ENCODE data around the gene GNPTAB. TPM values are rescaled to one million over a fixed set of nuclear protein-coding genes. Genes with fewer than 3 reads are reported as not detected.

Gene GNPTAB
- total and polyA plus RNA-seq, 2 of the 13 experiments (the other 11 are each of a cell fraction or from before 2014, with no cell fraction given): 13.6 to 19.4 TPM

DNA sequence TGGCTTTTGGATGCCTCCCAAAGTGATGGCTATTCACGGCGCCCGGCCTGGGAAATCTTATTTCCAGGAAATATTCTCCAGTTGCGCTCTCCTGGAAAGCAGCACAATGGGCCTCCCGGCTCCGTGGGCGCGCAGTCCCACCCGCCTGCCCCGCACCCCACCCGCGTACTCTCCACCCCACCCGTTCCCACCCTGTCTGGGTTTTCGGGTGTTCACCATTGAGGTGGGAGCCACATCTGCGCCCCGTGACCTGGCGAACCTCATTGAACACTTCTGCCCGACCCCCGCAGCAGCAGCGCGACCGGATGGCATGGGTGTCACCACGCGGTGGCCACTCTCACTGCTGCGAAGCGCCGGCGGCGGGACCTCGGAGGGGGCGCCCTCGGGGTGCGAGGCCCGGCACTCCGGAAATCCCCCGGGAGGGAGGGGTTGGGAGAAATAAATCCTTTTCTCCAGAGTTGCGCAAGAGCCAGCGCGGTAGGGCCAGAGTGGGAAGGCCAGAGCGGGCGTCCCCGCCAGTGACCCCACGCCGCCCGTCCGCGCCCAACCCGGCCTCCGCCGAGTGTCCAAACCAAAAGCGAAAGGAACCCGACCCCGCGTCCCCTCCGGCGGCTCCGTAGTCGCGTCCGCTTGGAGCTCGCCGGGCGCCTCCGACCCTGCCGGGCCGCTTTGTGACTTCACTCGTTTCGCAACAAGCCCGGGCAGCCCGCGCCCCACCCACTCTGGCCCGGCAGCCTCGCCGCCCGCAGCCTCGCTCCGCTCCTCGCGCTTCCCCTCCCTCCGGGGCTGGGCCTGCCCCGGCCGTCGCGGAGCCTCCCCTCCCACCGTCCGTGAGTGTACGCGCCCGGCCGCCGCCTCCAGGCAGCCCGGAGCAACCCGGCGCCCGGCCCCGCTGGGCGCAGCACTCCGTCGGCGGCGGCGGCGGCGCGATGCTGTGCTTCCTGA lies 46.4 kb upstream of the GNPTAB start, which contains the start of gene DRAM1 (continued):
- TF ChIP-seq ZC3H4 (CRISPR knock-in tag; IDR thresholded peaks at IDR 0.05; ENCODE audit: borderline replicate concordance) (no peak), MTA1 (CRISPR knock-in tag; IDR thresholded peaks at IDR 0.05; ENCODE audit: borderline replicate concordance) (peak; percentile 92), SSRP1 (CRISPR knock-in tag; IDR thresholded peaks at IDR 0.05) (no peak), ZNF180 (CRISPR knock-in tag; IDR thresholded peaks at IDR 0.05; ENCODE audit: borderline replicate concordance, low read depth) (no peak), MATR3 (CRISPR knock-in tag; IDR thresholded peaks at IDR 0.05) (no peak), ZNF460 (CRISPR knock-in tag; IDR thresholded peaks at IDR 0.05; ENCODE audit: borderline replicate concordance) (peak; percentile 29; the same call in 1 of the 2 replicates), DR1 (CRISPR knock-in tag; IDR thresholded peaks at IDR 0.05) (no peak), ESRRA (CRISPR knock-in tag; IDR thresholded peaks at IDR 0.05; ENCODE audit: low read depth) (no peak), ZNF383 (CRISPR knock-in tag; IDR thresholded peaks at IDR 0.05; ENCODE audit: borderline replicate concordance) (no peak), ZNF850 (CRISPR knock-in tag; conservative IDR thresholded peaks at IDR 0.05) (no peak), KDM1A (CRISPR knock-in tag; IDR thresholded peaks at IDR 0.05) (no peak), SOX5 (CRISPR knock-in tag; IDR thresholded peaks at IDR 0.05; ENCODE audit: borderline replicate concordance) (peak; percentile 56; the same call in 1 of the 2 replicates), NR2C2 (CRISPR knock-in tag; IDR thresholded peaks at IDR 0.05; ENCODE audit: borderline replicate concordance) (peak; percentile 74), HCFC1 (IDR thresholded peaks at IDR 0.05; ENCODE audit: low read depth, low read length) (no peak), SP4 (CRISPR knock-in tag; IDR thresholded peaks at IDR 0.05) (peak; percentile 62; the same call in 1 of the 2 replicates), ZNF333 (CRISPR knock-in tag; IDR thresholded peaks at IDR 0.05; ENCODE audit: borderline replicate concordance) (0 out of 2 replicates have a peak, but pooled peaks have one; percentile 50), GATAD1 (CRISPR knock-in tag; IDR thresholded peaks at IDR 0.05) (peak; percentile 60), TARDBP (CRISPR knock-in tag; IDR thresholded peaks at IDR 0.05) (peak; percentile 55; the same call in 1 of the 2 replicates), ZNF335 (CRISPR knock-in tag; IDR thresholded peaks at IDR 0.05) (no peak), TP53 (CRISPR knock-in tag; conservative IDR thresholded peaks at IDR 0.05) (peak; percentile 67; the same call in 1 of the 2 replicates), NR1H2 (CRISPR knock-in tag; IDR thresholded peaks at IDR 0.05; ENCODE audit: borderline replicate concordance, low read depth) (no peak), ISX (CRISPR knock-in tag; conservative IDR thresholded peaks at IDR 0.05) (no peak), REXO4 (CRISPR knock-in tag; IDR thresholded peaks at IDR 0.05; ENCODE audit: borderline replicate concordance) (no peak)
- TF ChIP-seq, protein P1, sequence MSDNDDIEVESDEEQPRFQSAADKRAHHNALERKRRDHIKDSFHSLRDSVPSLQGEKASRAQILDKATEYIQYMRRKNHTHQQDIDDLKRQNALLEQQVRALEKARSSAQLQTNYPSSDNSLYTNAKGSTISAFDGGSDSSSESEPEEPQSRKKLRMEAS (IDR thresholded peaks at IDR 0.05): peak; percentile 94
- TF ChIP-seq, protein P2, sequence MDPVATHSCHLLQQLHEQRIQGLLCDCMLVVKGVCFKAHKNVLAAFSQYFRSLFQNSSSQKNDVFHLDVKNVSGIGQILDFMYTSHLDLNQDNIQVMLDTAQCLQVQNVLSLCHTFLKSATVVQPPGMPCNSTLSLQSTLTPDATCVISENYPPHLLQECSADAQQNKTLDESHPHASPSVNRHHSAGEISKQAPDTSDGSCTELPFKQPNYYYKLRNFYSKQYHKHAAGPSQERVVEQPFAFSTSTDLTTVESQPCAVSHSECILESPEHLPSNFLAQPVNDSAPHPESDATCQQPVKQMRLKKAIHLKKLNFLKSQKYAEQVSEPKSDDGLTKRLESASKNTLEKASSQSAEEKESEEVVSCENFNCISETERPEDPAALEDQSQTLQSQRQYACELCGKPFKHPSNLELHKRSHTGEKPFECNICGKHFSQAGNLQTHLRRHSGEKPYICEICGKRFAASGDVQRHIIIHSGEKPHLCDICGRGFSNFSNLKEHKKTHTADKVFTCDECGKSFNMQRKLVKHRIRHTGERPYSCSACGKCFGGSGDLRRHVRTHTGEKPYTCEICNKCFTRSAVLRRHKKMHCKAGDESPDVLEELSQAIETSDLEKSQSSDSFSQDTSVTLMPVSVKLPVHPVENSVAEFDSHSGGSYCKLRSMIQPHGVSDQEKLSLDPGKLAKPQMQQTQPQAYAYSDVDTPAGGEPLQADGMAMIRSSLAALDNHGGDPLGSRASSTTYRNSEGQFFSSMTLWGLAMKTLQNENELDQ (CRISPR knock-in tag; IDR thresholded peaks at IDR 0.05; ENCODE audit: borderline replicate concordance): no peak
- TF ChIP-seq, protein P3, sequence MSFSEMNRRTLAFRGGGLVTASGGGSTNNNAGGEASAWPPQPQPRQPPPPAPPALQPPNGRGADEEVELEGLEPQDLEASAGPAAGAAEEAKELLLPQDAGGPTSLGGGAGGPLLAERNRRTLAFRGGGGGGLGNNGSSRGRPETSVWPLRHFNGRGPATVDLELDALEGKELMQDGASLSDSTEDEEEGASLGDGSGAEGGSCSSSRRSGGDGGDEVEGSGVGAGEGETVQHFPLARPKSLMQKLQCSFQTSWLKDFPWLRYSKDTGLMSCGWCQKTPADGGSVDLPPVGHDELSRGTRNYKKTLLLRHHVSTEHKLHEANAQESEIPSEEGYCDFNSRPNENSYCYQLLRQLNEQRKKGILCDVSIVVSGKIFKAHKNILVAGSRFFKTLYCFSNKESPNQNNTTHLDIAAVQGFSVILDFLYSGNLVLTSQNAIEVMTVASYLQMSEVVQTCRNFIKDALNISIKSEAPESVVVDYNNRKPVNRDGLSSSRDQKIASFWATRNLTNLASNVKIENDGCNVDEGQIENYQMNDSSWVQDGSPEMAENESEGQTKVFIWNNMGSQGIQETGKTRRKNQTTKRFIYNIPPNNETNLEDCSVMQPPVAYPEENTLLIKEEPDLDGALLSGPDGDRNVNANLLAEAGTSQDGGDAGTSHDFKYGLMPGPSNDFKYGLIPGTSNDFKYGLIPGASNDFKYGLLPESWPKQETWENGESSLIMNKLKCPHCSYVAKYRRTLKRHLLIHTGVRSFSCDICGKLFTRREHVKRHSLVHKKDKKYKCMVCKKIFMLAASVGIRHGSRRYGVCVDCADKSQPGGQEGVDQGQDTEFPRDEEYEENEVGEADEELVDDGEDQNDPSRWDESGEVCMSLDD (CRISPR knock-in tag; IDR thresholded peaks at IDR 0.05; ENCODE audit: borderline replicate concordance): peak; percentile 93
